Fibroblast of lung (primary cell): ENCODE measurements around the gene ZCCHC14.

ENCODE experiments used
- EZH2 ChIP-seq: IDR thresholded peaks from 2 replicates; pipeline ENCODE4 v1.5.1; 2012; ENCODE audit warnings: low read length, control low read depth, mild to moderate bottlenecking; ENCODE audit errors: missing control alignments
- TF ChIP-seq, protein P1 (sequence below), 2 donors: IDR thresholded peaks in 1 of 2; conservative IDR thresholded peaks in 1 of 2; 1 replicate in 1 of 2; 2 replicates in 1 of 2; pipeline ENCODE4 v1.5.1; 2011 to 2012; ENCODE audit warnings: low read length in 2 of 2, control low read depth in 1 of 2, inconsistent platforms in 1 of 2, low read depth in 1 of 2, mild to moderate bottlenecking in 1 of 2

GRCh38 chr16:87454391-87454790 lies 38.4 kb downstream of the ZCCHC14 start:
- TF ChIP-seq, protein P1, sequence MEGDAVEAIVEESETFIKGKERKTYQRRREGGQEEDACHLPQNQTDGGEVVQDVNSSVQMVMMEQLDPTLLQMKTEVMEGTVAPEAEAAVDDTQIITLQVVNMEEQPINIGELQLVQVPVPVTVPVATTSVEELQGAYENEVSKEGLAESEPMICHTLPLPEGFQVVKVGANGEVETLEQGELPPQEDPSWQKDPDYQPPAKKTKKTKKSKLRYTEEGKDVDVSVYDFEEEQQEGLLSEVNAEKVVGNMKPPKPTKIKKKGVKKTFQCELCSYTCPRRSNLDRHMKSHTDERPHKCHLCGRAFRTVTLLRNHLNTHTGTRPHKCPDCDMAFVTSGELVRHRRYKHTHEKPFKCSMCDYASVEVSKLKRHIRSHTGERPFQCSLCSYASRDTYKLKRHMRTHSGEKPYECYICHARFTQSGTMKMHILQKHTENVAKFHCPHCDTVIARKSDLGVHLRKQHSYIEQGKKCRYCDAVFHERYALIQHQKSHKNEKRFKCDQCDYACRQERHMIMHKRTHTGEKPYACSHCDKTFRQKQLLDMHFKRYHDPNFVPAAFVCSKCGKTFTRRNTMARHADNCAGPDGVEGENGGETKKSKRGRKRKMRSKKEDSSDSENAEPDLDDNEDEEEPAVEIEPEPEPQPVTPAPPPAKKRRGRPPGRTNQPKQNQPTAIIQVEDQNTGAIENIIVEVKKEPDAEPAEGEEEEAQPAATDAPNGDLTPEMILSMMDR (conservative IDR thresholded peaks at IDR 0.05 in 1 of 2, IDR thresholded peaks at IDR 0.05 in 1 of 2; ENCODE audit: low read depth in 1 of 2, low read length in 2 of 2): no peak
- TF ChIP-seq EZH2: no peak
